Body of pancreas (tissue), 4 donors: Measurements from ENCODE around the gene EDARADD. TPM values are rescaled to one million over a fixed set of nuclear protein-coding genes. Genes with fewer than 3 reads are reported as not detected.

Experiments
- ATAC-seq: fragments of 150-250 bp; one replicate; pipeline ENCODE4 v1.9.1; 2016
- DNase-seq, 4 donors: peaks; one replicate each; pipeline ENCODE4 v3.0.0-alpha.2; 2019
- H3K27ac ChIP-seq, 4 donors: fragments of 200-600 bp; sonication (generic); 1 replicate in 3 of 4; 2 replicates in 1 of 4; pipeline versions ENCODE4 v1.5.1 to v1.6.1; 2016 to 2019; ENCODE audit warnings: mild to moderate bottlenecking in 1 of 4, mixed read lengths in 1 of 4, moderate library complexity in 1 of 4
- H3K27me3 ChIP-seq, 2 donors: fragments of 200-600 bp; sonication (generic); one replicate each; pipeline ENCODE4 v1.6.0; 2016; ENCODE audit warnings: mild to moderate bottlenecking in 1 of 2
- H3K36me3 ChIP-seq, 2 donors: fragments of 200-600 bp; sonication (generic); replicated peaks in 1 of 2; 2 replicates each; pipeline ENCODE4 v1.5.1; 2016; ENCODE audit warnings: low read depth in 2 of 2; ENCODE audit not compliant: insufficient read depth in 1 of 2
- H3K4me1 ChIP-seq: fragments of 200-600 bp; sonication (generic); one replicate; pipeline ENCODE4 v1.6.0; 2016
- H3K4me3 ChIP-seq, 2 donors: fragments of 200-600 bp; sonication (generic); 1 replicate in 1 of 2; 2 replicates in 1 of 2; pipeline ENCODE4 v1.5.1; 2016 to 2019
- H3K9me3 ChIP-seq, 3 donors: fragments of 200-600 bp; sonication (generic); 1 replicate in 2 of 3; 2 replicates in 1 of 3; pipeline ENCODE4 v1.5.1; 2016
- CTCF ChIP-seq, 7 experiments: fragments of 450-650 bp in 4 of 7; fragments of 200-600 bp in 3 of 7; sonication (generic) in 3 of 7; IDR thresholded peaks; one replicate each; pipeline ENCODE4 v1.5.1; 2016 to 2019; ENCODE audit warnings: antibody characterized with exemption in 7 of 7
- POLR2A ChIP-seq, 3 donors: fragments of 450-650 bp; IDR thresholded peaks; one replicate each; pipeline ENCODE4 v1.6.1; 2016; ENCODE audit warnings: antibody characterized with exemption in 3 of 3, mild to moderate bottlenecking in 2 of 3
- WGBS, 2 donors: methylation state at CpG; one replicate each; pipeline ENCODE4 v1.1.5; 2017; 5-methylcytosine and 5-hydroxymethylcytosine counted together
- intact Hi-C: fragments of 100-400 bp; cut with DNase I; formaldehyde crosslinking; loops from one replicate; pipeline ENCODE4 v1.15.1; 2023
- total RNA-seq, 2 donors: library from RNA; depleted of rRNA; stranded (reverse); fragments of >200 nt; gene quantifications; one replicate each; pipeline ENCODE4 v1.1.0, GENCODE V29; 2016

Gene EDARADD
- total RNA-seq, 2 donors from 2014 or later = 2.9 to 8.9 TPM

- Histone ChIP-seq H3K4me1 (peaks cover 14% of the 10 kb centered on the region), H3K27me3 (no peaks in the 10 kb centered on the region), H3K9me3 (no peaks in the 10 kb centered on the region), H3K36me3 (no peaks in the 10 kb centered on the region), H3K4me3 (peak overlapping the region; percentile 60 to 76), H3K27ac (peak overlapping the region in 1 of 4 donors; percentile 31)
- no peak for ATAC-seq
- 19 to 20% methylated on average over 24 of the region's 24 CpGs for WGBS, 2 donors
- DNase-seq = no peak
- intact Hi-C loops = no loop called here
- no peak for TF ChIP-seq POLR2A (IDR thresholded peaks at IDR 0.05)
- TF ChIP-seq CTCF (IDR thresholded peaks at IDR 0.05) = no peak
These were observed 2.0 kb downstream of the EDARADD start for GRCh38 chr1:236395947-236396664.

- no peak for TF ChIP-seq CTCF (IDR thresholded peaks at IDR 0.05)
- TF ChIP-seq POLR2A (IDR thresholded peaks at IDR 0.05) = no peak
- DNase-seq (no peak), ATAC-seq (no peak)
- no peaks in the 10 kb centered on the region for H3K27me3 ChIP-seq
- H3K4me1 ChIP-seq = peaks cover 14% of the 10 kb centered on the region
- no peaks in the 10 kb centered on the region for H3K36me3 ChIP-seq
- no peak overlapping the region for H3K4me3 ChIP-seq
- no peak overlapping the region for H3K27ac ChIP-seq
- H3K9me3 ChIP-seq = no peaks in the 10 kb centered on the region
- intact Hi-C loops = no loop called here
- WGBS, 2 donors = 78 to 91% methylated on average over 2 of the region's 2 CpGs
These were observed 2.6 kb downstream of the EDARADD start for GRCh38 chr1:236396665-236397043.

GRCh38 chr1:236397173-236397759 lies 3.2 kb downstream of the EDARADD start:
- no peaks in the 10 kb centered on the region for H3K36me3 ChIP-seq
- intact Hi-C loops = no loop called here
- H3K9me3 ChIP-seq = no peaks in the 10 kb centered on the region
- no peak overlapping the region for H3K27ac ChIP-seq
- H3K4me3 ChIP-seq = no peak overlapping the region
- TF ChIP-seq CTCF (IDR thresholded peaks at IDR 0.05) = no peak
- no peak for TF ChIP-seq POLR2A (IDR thresholded peaks at IDR 0.05)
- no peak for DNase-seq
- no peaks in the 10 kb centered on the region for H3K27me3 ChIP-seq
- ATAC-seq = no peak
- WGBS, 2 donors = 79 to 85% methylated on average over 4 of the region's 4 CpGs
- peaks cover 14% of the 10 kb centered on the region for H3K4me1 ChIP-seq

GRCh38 chr1:236398538-236398937 lies 4.5 kb downstream of the EDARADD start:
- no peak for TF ChIP-seq CTCF (IDR thresholded peaks at IDR 0.05)
- Histone ChIP-seq H3K36me3 (no peaks in the 10 kb centered on the region), H3K4me3 (no peak overlapping the region), H3K27ac (no peak overlapping the region), H3K4me1 (peaks cover 15% of the 10 kb centered on the region), H3K9me3 (no peaks in the 10 kb centered on the region), H3K27me3 (no peaks in the 10 kb centered on the region)
- 74 to 81% methylated on average over 10 of the region's 10 CpGs for WGBS, 2 donors
- ATAC-seq = no peak
- DNase-seq = no peak
- intact Hi-C loops = no loop called here
